Measurements from ENCODE around the gene EML6. TPM values are rescaled to one million over a fixed set of nuclear protein-coding genes. Genes with fewer than 3 reads are reported as not detected.
"Not testable (repeated sequence)": the region's sequence is repeated elsewhere in the genome, so short reads cannot be mapped to it uniquely, and the experiment has no call there.

Gene EML6
- total RNA-seq, 2 donors from 2014 or later: 1.0 to 1.4 TPM

- Mint-ChIP-seq H3K27ac (no peak overlapping the region), H3K4me3 (no peak overlapping the region), H3K36me3 (ENCODE audit: low read depth) (no peaks in the 10 kb centered on the region), H3K9me3 (no peaks in the 10 kb centered on the region), H3K27me3 (peaks cover 8% of the 10 kb centered on the region), H3K4me1 (peaks cover 3% of the 10 kb centered on the region)
- no peak for ATAC-seq (replicated peaks)
Measured at GRCh38 chr2:54697934-54698333, 25.5 kb upstream of the EML6 start.

- not testable (repeated sequence) for H3K27me3 Mint-ChIP-seq; H3K4me1 Mint-ChIP-seq; ATAC-seq (replicated peaks); H3K36me3 Mint-ChIP-seq (ENCODE audit: low read depth); H3K9me3 Mint-ChIP-seq; H3K4me3 Mint-ChIP-seq; H3K27ac Mint-ChIP-seq
Measured at GRCh38 chr2:54698926-54699325, 24.5 kb upstream of the EML6 start.

- Mint-ChIP-seq H3K4me1 (peaks cover 3% of the 10 kb centered on the region), H3K27me3 (peaks cover 4% of the 10 kb centered on the region), H3K4me3 (no peak overlapping the region), H3K9me3 (no peaks in the 10 kb centered on the region), H3K27ac (no peak overlapping the region), H3K36me3 (ENCODE audit: low read depth) (no peaks in the 10 kb centered on the region)
- ATAC-seq (replicated peaks): no peak
Measured at GRCh38 chr2:54699665-54700064, 23.8 kb upstream of the EML6 start.

- Mint-ChIP-seq H3K36me3 (ENCODE audit: low read depth) (no peaks in the 10 kb centered on the region), H3K27me3 (peaks cover 4% of the 10 kb centered on the region), H3K9me3 (no peaks in the 10 kb centered on the region), H3K4me1 (peaks cover 3% of the 10 kb centered on the region), H3K4me3 (no peak overlapping the region), H3K27ac (no peak overlapping the region)
- no peak for ATAC-seq (replicated peaks)
Measured at GRCh38 chr2:54701029-54701428, 22.4 kb upstream of the EML6 start.

GRCh38 chr2:54704238-54704637 is 19.2 kb upstream of the EML6 start:
- Mint-ChIP-seq H3K9me3 (no peaks in the 10 kb centered on the region), H3K36me3 (ENCODE audit: low read depth) (no peaks in the 10 kb centered on the region), H3K4me1 (peaks cover 3% of the 10 kb centered on the region), H3K4me3 (no peak overlapping the region), H3K27ac (no peak overlapping the region), H3K27me3 (peaks cover 4% of the 10 kb centered on the region)
- no peak for ATAC-seq (replicated peaks)

GRCh38 chr2:54704688-54705605 is 18.5 kb upstream of the EML6 start:
- Mint-ChIP-seq H3K36me3 (ENCODE audit: low read depth) (no peaks in the 10 kb centered on the region), H3K4me3 (no peak overlapping the region), H3K9me3 (no peaks in the 10 kb centered on the region), H3K27ac (no peak overlapping the region), H3K4me1 (peaks cover 3% of the 10 kb centered on the region), H3K27me3 (peaks cover 8% of the 10 kb centered on the region)
- peak; percentile 66 for ATAC-seq (replicated peaks)

- Mint-ChIP-seq H3K9me3 (no peaks in the 10 kb centered on the region), H3K27ac (no peak overlapping the region), H3K36me3 (ENCODE audit: low read depth) (no peaks in the 10 kb centered on the region), H3K4me1 (peaks cover 3% of the 10 kb centered on the region), H3K27me3 (peaks cover 13% of the 10 kb centered on the region), H3K4me3 (no peak overlapping the region)
- ATAC-seq (replicated peaks): no peak
Measured at GRCh38 chr2:54706622-54707021, 16.8 kb upstream of the EML6 start.

GRCh38 chr2:54708584-54709335 is 14.7 kb upstream of the EML6 start:
- H3K27me3 Mint-ChIP-seq: peaks cover 13% of the 10 kb centered on the region
- H3K4me1 Mint-ChIP-seq: peaks cover 3% of the 10 kb centered on the region

GRCh38 chr2:54709336-54709809 is 14.1 kb upstream of the EML6 start:
- H3K36me3 Mint-ChIP-seq (ENCODE audit: low read depth): no peaks in the 10 kb centered on the region
- no peaks in the 10 kb centered on the region for H3K9me3 Mint-ChIP-seq
- peaks cover 13% of the 10 kb centered on the region for H3K27me3 Mint-ChIP-seq
- H3K27ac Mint-ChIP-seq: no peak overlapping the region
- H3K4me3 Mint-ChIP-seq: peak overlapping the region; percentile 37
- ATAC-seq (replicated peaks): peak; percentile 51
- peaks cover 3% of the 10 kb centered on the region for H3K4me1 Mint-ChIP-seq

More at GRCh38 chr2:54708584-54709335, 14.7 kb upstream of the EML6 start:
- Mint-ChIP-seq H3K4me3 (peak overlapping the region; percentile 37), H3K27ac (no peak overlapping the region), H3K36me3 (ENCODE audit: low read depth) (no peaks in the 10 kb centered on the region), H3K9me3 (no peaks in the 10 kb centered on the region)
- ATAC-seq (replicated peaks): peak; percentile 21

GRCh38 chr2:54710216-54710615 is 13.2 kb upstream of the EML6 start:
- H3K4me3 Mint-ChIP-seq: peak overlapping the region; percentile 21

GRCh38 chr2:54712516-54712915 is 10.9 kb upstream of the EML6 start:
- Mint-ChIP-seq H3K27me3 (peaks cover 19% of the 10 kb centered on the region), H3K4me1 (peaks cover 3% of the 10 kb centered on the region), H3K36me3 (ENCODE audit: low read depth) (no peaks in the 10 kb centered on the region), H3K9me3 (no peaks in the 10 kb centered on the region), H3K4me3 (no peak overlapping the region), H3K27ac (no peak overlapping the region)
- no peak for ATAC-seq (replicated peaks)

More at GRCh38 chr2:54710216-54710615, 13.2 kb upstream of the EML6 start:
- no peak for ATAC-seq (replicated peaks)
- Mint-ChIP-seq H3K27me3 (peaks cover 13% of the 10 kb centered on the region), H3K9me3 (no peaks in the 10 kb centered on the region), H3K27ac (no peak overlapping the region), H3K36me3 (ENCODE audit: low read depth) (no peaks in the 10 kb centered on the region), H3K4me1 (peaks cover 3% of the 10 kb centered on the region)

GRCh38 chr2:54714996-54715395 is 8.5 kb upstream of the EML6 start:
- Mint-ChIP-seq H3K36me3 (ENCODE audit: low read depth) (no peaks in the 10 kb centered on the region), H3K9me3 (no peaks in the 10 kb centered on the region), H3K27me3 (peaks cover 30% of the 10 kb centered on the region), H3K4me3 (no peak overlapping the region), H3K4me1 (peaks cover 3% of the 10 kb centered on the region), H3K27ac (no peak overlapping the region)
- ATAC-seq (replicated peaks): no peak

GRCh38 chr2:54716375-54716774 is 7.1 kb upstream of the EML6 start:
- Mint-ChIP-seq H3K27me3 (peaks cover 26% of the 10 kb centered on the region), H3K4me1 (no peaks in the 10 kb centered on the region), H3K27ac (no peak overlapping the region), H3K4me3 (no peak overlapping the region), H3K36me3 (ENCODE audit: low read depth) (no peaks in the 10 kb centered on the region), H3K9me3 (no peaks in the 10 kb centered on the region)
- no peak for ATAC-seq (replicated peaks)

- ATAC-seq (replicated peaks): no peak
- Mint-ChIP-seq H3K36me3 (ENCODE audit: low read depth) (no peaks in the 10 kb centered on the region), H3K4me3 (no peak overlapping the region), H3K27ac (no peak overlapping the region), H3K9me3 (no peaks in the 10 kb centered on the region), H3K27me3 (peaks cover 40% of the 10 kb centered on the region), H3K4me1 (peaks cover 8% of the 10 kb centered on the region)
Measured at GRCh38 chr2:54720563-54720962, 2.9 kb upstream of the EML6 start.

- H3K36me3 Mint-ChIP-seq (ENCODE audit: low read depth): no peaks in the 10 kb centered on the region
- H3K9me3 Mint-ChIP-seq: no peaks in the 10 kb centered on the region
- H3K4me1 Mint-ChIP-seq: peaks cover 8% of the 10 kb centered on the region
- H3K27me3 Mint-ChIP-seq: peaks cover 43% of the 10 kb centered on the region
- peak overlapping the region; percentile 72 for H3K27ac Mint-ChIP-seq
- no peak for ATAC-seq (replicated peaks)
- H3K4me3 Mint-ChIP-seq: peak overlapping the region; percentile 100
Measured at GRCh38 chr2:54722641-54723040, 821 bp upstream of the EML6 start.
